Measurements from ENCODE around the gene COL4A3.

The COL4A3 gene

GRCh38 chr2:227241005-227241404 is 76.6 kb downstream of the COL4A3 start:
- H3K4me1 ChIP-seq, result no peaks in the 10 kb centered on the region

GRCh38 chr2:227248876-227249275 is 84.5 kb downstream of the COL4A3 start:
- Histone ChIP-seq H3K9me3 (replicated peaks in 1 of 11) (no peaks in the 10 kb centered on the region), H3K4me1 (no peaks in the 10 kb centered on the region), H3K36me3 (no peaks in the 10 kb centered on the region), H3K27me3 (no peaks in the 10 kb centered on the region), H3K4me2 (no peak overlapping the region), H3K9ac (no peak overlapping the region), H4K20me1 (no peaks in the 10 kb centered on the region), H3K4me3 (no peak overlapping the region), H3K27ac (no peak overlapping the region)
- no peak for TF ChIP-seq Cebpa-rat (IDR thresholded peaks at IDR 0.05)

More at GRCh38 chr2:227241005-227241404, 76.6 kb downstream of the COL4A3 start:
- H3K9me3 ChIP-seq (replicated peaks in 1 of 11), result no peaks in the 10 kb centered on the region
- H3K4me2 ChIP-seq, result no peak overlapping the region
- H3K4me3 ChIP-seq, result no peak overlapping the region
- no peak overlapping the region for H3K9ac ChIP-seq
- no peaks in the 10 kb centered on the region for H3K27me3 ChIP-seq
- no peak for TF ChIP-seq Cebpa-rat (IDR thresholded peaks at IDR 0.05)
- no peaks in the 10 kb centered on the region for H4K20me1 ChIP-seq
- no peaks in the 10 kb centered on the region for H3K36me3 ChIP-seq
- H3K27ac ChIP-seq, result no peak overlapping the region

- no peak overlapping the region for H3K27ac ChIP-seq
- H3K4me3 ChIP-seq, result no peak overlapping the region
- H4K20me1 ChIP-seq, result no peaks in the 10 kb centered on the region
- peaks cover 0 to 21% (median 0%) of the 10 kb centered on the region in 10 experiments; a peak in 5 of 20 replicates for H3K4me1 ChIP-seq
- no peaks in the 10 kb centered on the region for H3K36me3 ChIP-seq
- no peaks in the 10 kb centered on the region for H3K9me3 ChIP-seq (replicated peaks in 1 of 11)
- no peak for TF ChIP-seq Cebpa-rat (IDR thresholded peaks at IDR 0.05)
- no peak overlapping the region for H3K9ac ChIP-seq
- H3K4me2 ChIP-seq, result no peak overlapping the region
- H3K27me3 ChIP-seq, result no peaks in the 10 kb centered on the region
These were observed 88.4 kb downstream of the COL4A3 start for GRCh38 chr2:227252831-227253230.

- H3K4me3 ChIP-seq, result no peak overlapping the region
- H4K20me1 ChIP-seq, result no peaks in the 10 kb centered on the region
- H3K27ac ChIP-seq, result no peak overlapping the region
- no peaks in the 10 kb centered on the region; a peak in 1 of 22 replicates for H3K9me3 ChIP-seq (replicated peaks in 1 of 11)
- peaks cover 0 to 21% (median 7%) of the 10 kb centered on the region in 10 experiments; a peak in 10 of 20 replicates for H3K4me1 ChIP-seq
- no peaks in the 10 kb centered on the region for H3K27me3 ChIP-seq
- no peak overlapping the region for H3K9ac ChIP-seq
- no peaks in the 10 kb centered on the region for H3K36me3 ChIP-seq
- H3K4me2 ChIP-seq, result peak overlapping the region in 2 of 11 experiments; percentile 23 to 32; a peak in 2 of 22 replicates
- TF ChIP-seq Cebpa-rat (IDR thresholded peaks at IDR 0.05), result no peak
These were observed 92.2 kb downstream of the COL4A3 start for GRCh38 chr2:227256605-227257004.

GRCh38 chr2:227257820-227258219 is 93.4 kb downstream of the COL4A3 start:
- no peaks in the 10 kb centered on the region for H3K36me3 ChIP-seq
- H3K4me3 ChIP-seq, result no peak overlapping the region
- H3K9ac ChIP-seq, result no peak overlapping the region
- H4K20me1 ChIP-seq, result no peaks in the 10 kb centered on the region
- H3K27me3 ChIP-seq, result no peaks in the 10 kb centered on the region
- H3K27ac ChIP-seq, result no peak overlapping the region
- H3K4me1 ChIP-seq, result peaks cover 0 to 21% (median 7%) of the 10 kb centered on the region in 10 experiments; a peak in 10 of 20 replicates
- H3K9me3 ChIP-seq (replicated peaks in 1 of 11), result no peaks in the 10 kb centered on the region; a peak in 1 of 22 replicates
- no peak for TF ChIP-seq Cebpa-rat (IDR thresholded peaks at IDR 0.05)
- no peak overlapping the region for H3K4me2 ChIP-seq

GRCh38 chr2:227260041-227260440 is 95.6 kb downstream of the COL4A3 start:
- H3K36me3 ChIP-seq, result no peaks in the 10 kb centered on the region
- peaks cover 0 to 17% (median 7%) of the 10 kb centered on the region in 10 experiments; a peak in 10 of 20 replicates for H3K4me1 ChIP-seq
- H3K9ac ChIP-seq, result no peak overlapping the region
- no peaks in the 10 kb centered on the region; a peak in 1 of 22 replicates for H3K9me3 ChIP-seq (replicated peaks in 1 of 11)
- no peak overlapping the region for H3K27ac ChIP-seq
- H3K27me3 ChIP-seq, result no peaks in the 10 kb centered on the region
- H3K4me2 ChIP-seq, result peak overlapping the region in 4 of 11 experiments; percentile 17 to 22 (median 20); a peak in 4 of 22 replicates
- H4K20me1 ChIP-seq, result no peaks in the 10 kb centered on the region
- no peak overlapping the region for H3K4me3 ChIP-seq
- TF ChIP-seq Cebpa-rat (IDR thresholded peaks at IDR 0.05), result no peak

GRCh38 chr2:227267410-227268115 is 103.1 kb downstream of the COL4A3 start:
- Histone ChIP-seq H3K4me2 (no peak overlapping the region), H3K27ac (no peak overlapping the region), H3K4me1 (no peaks in the 10 kb centered on the region), H3K9me3 (replicated peaks in 1 of 11) (no peaks in the 10 kb centered on the region), H3K4me3 (no peak overlapping the region), H4K20me1 (no peaks in the 10 kb centered on the region), H3K27me3 (no peaks in the 10 kb centered on the region), H3K9ac (no peak overlapping the region), H3K36me3 (no peaks in the 10 kb centered on the region)
- no peak for TF ChIP-seq Cebpa-rat (IDR thresholded peaks at IDR 0.05)

GRCh38 chr2:227280895-227281294 is 116.5 kb downstream of the COL4A3 start:
- H3K4me2 ChIP-seq, result no peak overlapping the region
- H3K4me3 ChIP-seq, result no peak overlapping the region
- no peaks in the 10 kb centered on the region for H3K36me3 ChIP-seq
- no peak for TF ChIP-seq Cebpa-rat (IDR thresholded peaks at IDR 0.05)
- peaks cover 0 to 17% (median 0%) of the 10 kb centered on the region in 11 experiments; a peak in 4 of 22 replicates for H3K9me3 ChIP-seq (replicated peaks in 1 of 11)
- H3K27ac ChIP-seq, result no peak overlapping the region
- no peak overlapping the region for H3K9ac ChIP-seq
- H3K27me3 ChIP-seq, result no peaks in the 10 kb centered on the region
- no peaks in the 10 kb centered on the region for H4K20me1 ChIP-seq
- H3K4me1 ChIP-seq, result no peaks in the 10 kb centered on the region

GRCh38 chr2:227285741-227286236 is 121.4 kb downstream of the COL4A3 start:
- Histone ChIP-seq H3K4me2 (no peak overlapping the region), H3K4me1 (no peaks in the 10 kb centered on the region), H3K4me3 (no peak overlapping the region), H3K27me3 (no peaks in the 10 kb centered on the region), H3K36me3 (no peaks in the 10 kb centered on the region), H4K20me1 (no peaks in the 10 kb centered on the region), H3K9ac (no peak overlapping the region), H3K27ac (no peak overlapping the region), H3K9me3 (replicated peaks in 1 of 11) (peaks cover 0 to 13% (median 0%) of the 10 kb centered on the region in 11 experiments; a peak in 4 of 22 replicates)
- TF ChIP-seq Cebpa-rat (IDR thresholded peaks at IDR 0.05), result no peak

GRCh38 chr2:227287771-227288170 is 123.3 kb downstream of the COL4A3 start:
- Histone ChIP-seq H3K9ac (no peak overlapping the region), H4K20me1 (no peaks in the 10 kb centered on the region), H3K4me2 (no peak overlapping the region), H3K27ac (no peak overlapping the region), H3K9me3 (replicated peaks in 1 of 11) (peaks cover 0 to 8% (median 0%) of the 10 kb centered on the region in 11 experiments; a peak in 4 of 22 replicates), H3K27me3 (no peaks in the 10 kb centered on the region), H3K36me3 (no peaks in the 10 kb centered on the region), H3K4me3 (no peak overlapping the region), H3K4me1 (no peaks in the 10 kb centered on the region)
- no peak for TF ChIP-seq Cebpa-rat (IDR thresholded peaks at IDR 0.05)
